Jurkat, Clone E6-1 (cell line): ENCODE data around the gene SIRT7.

Experiments used
- DNase-seq: peaks from one replicate; pipeline ENCODE4 v3.0.0-alpha.2; 2011; ENCODE audit warnings: low read depth, low spot score
- H3K4me3 ChIP-seq: 2 replicates; pipeline ENCODE4 v1.5.1; 2011; ENCODE audit warnings: mild to moderate bottlenecking, low read length, control low read depth, moderate library complexity

The SIRT7 gene

GRCh38 chr17:81900181-81900820, 17.7 kb downstream of the SIRT7 start:
- H3K4me3 ChIP-seq = no peak overlapping the region
- DNase-seq = no peak

- no peak for DNase-seq
- H3K4me3 ChIP-seq = no peak overlapping the region
Observed at GRCh38 chr17:81899514-81900166, 18.3 kb downstream of the SIRT7 start.

DNA sequence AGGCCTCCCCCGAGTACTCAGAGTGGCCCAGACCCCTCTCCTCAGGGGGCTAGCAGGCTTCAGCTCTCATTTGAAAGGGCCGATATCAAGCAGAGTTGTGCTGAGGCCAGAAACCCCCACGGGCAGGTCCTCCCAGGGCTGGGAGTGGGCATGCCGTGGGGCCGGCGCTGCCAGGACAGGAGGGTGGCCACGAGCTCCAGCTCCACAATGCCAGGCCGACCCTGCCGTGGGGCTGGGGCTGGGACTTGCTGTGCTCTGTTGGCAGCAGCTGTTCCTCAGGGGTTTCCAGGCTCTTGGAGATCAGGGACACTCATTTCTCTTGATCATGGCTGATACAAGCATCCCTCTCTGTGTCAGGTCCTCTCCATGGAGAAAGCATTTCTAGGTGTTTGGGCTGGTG, 19.1 kb downstream of the SIRT7 start:
- no peak overlapping the region for H3K4me3 ChIP-seq
- DNase-seq = no peak

GRCh38 chr17:81898029-81898866, 19.7 kb downstream of the SIRT7 start:
- DNase-seq = no peak
- H3K4me3 ChIP-seq = no peak overlapping the region

DNA sequence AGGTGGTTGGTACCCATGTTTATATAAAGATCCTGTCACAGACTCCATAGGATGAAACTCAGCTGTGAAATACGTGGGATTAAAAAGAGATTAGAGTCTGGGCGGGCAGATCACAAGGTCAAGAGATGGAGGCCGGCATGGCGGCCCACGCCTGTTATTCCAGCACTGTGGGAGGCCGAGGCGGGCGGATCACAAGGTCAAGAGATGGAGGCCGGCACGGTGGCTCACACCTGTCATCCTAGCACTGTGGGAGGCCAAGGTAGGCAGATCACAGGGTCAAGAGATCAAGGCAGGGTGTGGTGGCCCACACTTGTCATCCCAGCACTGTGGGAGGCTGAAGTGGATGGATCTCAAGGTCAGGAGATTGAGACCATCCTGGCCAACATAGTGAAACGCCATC, 22.6 kb downstream of the SIRT7 start:
- no peak for DNase-seq
- H3K4me3 ChIP-seq = no peak overlapping the region

DNA sequence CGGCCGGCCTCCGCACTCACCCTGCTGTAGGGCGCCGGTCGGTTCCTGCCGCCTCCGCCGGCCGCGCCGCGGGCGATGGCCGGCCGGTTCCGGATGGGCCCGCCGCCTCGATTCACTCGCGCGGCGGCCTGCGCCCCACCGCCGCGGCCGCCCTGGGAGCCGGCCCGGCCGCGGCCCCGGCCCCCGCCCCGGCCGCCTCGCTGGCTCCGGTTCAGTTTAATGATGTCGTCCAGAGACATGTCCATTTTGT, 26.7 kb downstream of the SIRT7 start:
- no peak for DNase-seq

DNA sequence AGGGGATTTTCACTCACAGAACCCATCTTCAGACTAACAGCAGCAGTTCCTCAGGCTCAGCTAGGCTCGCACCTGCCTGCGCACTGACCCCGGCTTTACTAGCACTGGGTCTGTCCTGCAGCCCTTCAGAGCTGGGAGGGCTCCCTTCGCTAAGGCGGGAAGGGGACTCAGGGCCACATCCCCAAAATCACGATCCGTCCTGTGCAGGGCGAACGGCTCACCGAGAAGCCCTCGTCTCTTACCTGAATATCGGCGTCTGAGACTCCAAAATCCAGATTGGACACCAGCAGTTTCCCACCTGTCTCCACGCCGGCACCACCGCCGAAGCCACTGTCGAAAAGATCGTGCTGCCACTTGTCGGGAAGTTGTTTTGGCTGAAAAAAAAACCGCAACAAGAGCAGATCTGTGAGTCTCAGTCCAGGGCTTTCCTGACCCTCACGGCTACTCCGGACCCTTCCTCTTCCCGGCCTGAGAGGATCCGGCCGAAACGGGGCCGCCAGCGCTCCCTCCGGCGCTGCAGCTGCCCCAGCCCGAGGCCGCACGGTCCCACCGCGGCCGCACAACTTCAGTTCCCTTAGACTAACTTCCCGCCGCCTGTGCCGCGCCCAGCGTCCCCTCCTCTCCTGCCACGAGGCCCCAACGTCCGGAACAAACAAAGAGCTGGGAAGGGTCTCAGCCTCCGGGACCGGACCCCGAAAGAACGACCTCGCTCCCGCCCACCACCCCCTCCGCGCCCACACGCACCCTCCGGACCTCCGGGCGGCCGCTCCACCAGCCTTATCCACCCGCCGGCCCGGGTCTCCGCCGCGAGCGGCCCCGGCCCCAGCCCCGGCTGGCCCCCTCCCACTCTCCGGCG, 27.3 kb downstream of the SIRT7 start:
- DNase-seq = no peak
- peak overlapping the region; percentile 91 for H3K4me3 ChIP-seq

More for the DNA sequence above, 26.7 kb downstream of the SIRT7 start:
- peak overlapping the region; percentile 91 for H3K4me3 ChIP-seq

GRCh38 chr17:81889602-81890001, 28.4 kb downstream of the SIRT7 start:
- H3K4me3 ChIP-seq = peak overlapping the region; percentile 91
- no peak for DNase-seq

- H3K4me3 ChIP-seq = 0 out of 2 replicates have a peak overlapping the region, but pooled peaks have one; percentile 91
- DNase-seq = no peak
Observed at GRCh38 chr17:81888988-81889595, 28.9 kb downstream of the SIRT7 start.

DNA sequence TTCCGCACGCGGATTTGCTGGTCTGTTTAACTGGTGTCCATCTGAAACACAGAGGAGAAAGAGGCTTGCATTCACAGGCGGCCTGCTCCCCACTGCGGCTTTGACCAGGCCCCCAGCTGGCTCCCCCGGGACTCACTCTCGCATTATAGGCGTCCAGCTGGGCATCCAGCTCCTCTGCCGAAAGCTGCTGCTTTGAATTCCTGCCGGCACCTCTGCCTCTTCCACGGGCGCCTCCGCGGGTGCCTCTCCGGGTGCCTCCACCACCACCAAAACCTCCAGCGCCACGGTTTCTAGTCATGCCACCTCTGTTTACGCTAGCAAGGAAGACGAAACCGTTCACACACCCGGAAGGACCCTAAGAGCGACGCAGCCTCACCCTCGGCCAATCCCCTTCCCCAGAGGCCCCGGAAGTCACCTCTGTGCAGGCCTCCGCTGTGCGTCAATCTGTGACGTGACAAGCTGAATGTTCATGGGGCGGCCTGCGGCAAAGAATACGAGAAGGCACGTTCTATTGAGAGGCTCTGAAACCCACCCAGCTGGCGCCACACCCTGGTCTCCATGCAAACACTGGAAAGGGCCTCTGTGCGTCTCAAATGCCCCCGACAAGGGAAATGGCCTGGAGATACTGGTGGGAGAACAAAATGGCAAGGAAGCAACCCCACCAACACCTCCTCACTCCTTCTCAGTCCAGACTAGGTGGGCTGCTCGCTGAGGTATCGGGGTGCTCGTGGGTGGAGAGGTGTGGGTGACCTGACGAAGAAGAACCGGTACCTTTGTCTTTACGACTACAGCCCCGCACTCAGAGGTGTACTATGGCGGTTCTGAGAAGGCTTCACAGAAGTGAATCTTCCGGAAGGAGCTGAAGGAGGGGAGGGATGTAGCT, 29.6 kb downstream of the SIRT7 start:
- no peak overlapping the region for H3K4me3 ChIP-seq
- no peak for DNase-seq

- no peak for DNase-seq
- no peak overlapping the region for H3K4me3 ChIP-seq
Observed at GRCh38 chr17:81885869-81886548, 32.0 kb downstream of the SIRT7 start.

- H3K4me3 ChIP-seq = no peak overlapping the region
- DNase-seq = no peak
Observed at GRCh38 chr17:81885454-81885853, 32.5 kb downstream of the SIRT7 start.

DNA sequence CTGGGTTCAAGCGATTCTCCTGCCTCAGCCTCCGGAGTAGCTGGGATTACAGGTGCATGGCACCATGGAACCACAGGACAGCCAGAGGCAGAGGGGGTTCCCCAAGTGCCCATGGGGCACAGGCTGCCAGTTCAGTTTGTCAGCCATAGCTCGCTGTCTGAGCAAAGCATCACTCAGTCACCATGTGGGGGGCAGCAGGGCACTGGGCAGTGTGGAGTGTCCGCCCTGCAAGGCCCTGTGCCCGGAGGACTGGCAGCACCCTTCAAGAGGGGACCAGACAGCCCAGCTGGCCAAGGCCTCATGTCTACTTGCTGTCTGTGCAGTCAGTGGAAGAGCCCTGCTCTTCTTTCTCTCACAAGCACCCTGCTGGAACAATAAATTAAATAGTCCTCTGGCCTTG, 33.0 kb downstream of the SIRT7 start:
- no peak overlapping the region for H3K4me3 ChIP-seq
- no peak for DNase-seq

GRCh38 chr17:81884520-81884919, 33.5 kb downstream of the SIRT7 start:
- no peak for DNase-seq
- H3K4me3 ChIP-seq = no peak overlapping the region

DNA sequence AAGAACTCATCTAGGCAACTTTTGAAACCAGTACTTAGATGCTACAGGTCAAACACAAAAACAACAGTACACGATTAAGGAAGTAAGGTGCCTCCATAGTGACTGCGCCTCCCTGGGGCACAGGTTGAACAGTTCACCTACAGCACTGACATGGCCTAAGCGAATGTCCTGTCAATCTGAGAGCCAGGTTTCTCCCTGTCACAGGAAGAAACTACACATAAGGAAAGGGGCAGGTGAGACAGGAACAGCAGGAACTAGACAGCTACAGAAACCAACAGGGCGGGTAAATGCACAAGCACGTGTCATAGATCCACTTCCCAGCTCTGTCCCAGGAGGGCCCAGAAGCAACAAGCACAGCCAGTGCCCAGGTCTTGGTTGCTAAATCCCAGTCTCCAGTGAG, 38.9 kb downstream of the SIRT7 start:
- H3K4me3 ChIP-seq = no peak overlapping the region
- no peak for DNase-seq

DNA sequence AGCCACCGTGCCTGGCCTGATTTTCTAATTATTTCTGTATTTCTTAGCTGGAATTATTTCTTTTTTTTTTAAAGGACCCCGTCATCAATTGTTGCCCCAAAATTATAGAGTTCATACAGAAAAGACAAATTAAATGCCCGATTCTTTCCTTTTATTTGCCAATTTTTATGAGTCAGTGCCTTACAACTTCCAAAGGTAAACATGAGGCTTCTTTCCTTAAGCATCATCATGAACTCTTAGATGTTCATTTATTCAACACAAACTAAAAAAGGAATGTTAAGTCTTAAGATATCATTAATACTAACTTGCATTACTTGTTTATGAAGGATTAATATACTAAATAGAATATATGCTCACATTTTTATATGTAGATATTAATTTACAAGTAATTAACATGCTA, 39.7 kb downstream of the SIRT7 start:
- no peak overlapping the region for H3K4me3 ChIP-seq
- DNase-seq = no peak

DNA sequence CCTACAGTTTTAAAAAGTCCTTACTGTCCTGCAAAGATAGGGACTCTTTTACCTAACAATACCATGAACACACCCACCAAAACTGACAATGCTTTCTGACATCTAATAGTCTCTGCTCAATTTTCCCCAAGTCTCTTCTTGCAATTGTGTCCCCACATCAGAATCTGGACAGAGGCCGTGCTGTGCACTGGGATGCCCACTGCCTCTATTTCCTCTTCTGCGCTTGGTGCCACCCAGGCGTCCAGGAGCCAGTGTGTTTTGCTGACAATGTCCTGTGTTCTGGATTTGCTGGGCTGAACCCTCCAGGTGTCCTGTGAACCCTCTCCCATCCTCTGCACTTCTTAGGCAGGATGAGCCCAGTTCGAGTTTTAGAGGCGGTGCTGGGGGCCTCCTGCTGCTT, 40.4 kb downstream of the SIRT7 start:
- H3K4me3 ChIP-seq = no peak overlapping the region
- no peak for DNase-seq
